Measurements from ENCODE around the gene INPPL1.

DNA sequence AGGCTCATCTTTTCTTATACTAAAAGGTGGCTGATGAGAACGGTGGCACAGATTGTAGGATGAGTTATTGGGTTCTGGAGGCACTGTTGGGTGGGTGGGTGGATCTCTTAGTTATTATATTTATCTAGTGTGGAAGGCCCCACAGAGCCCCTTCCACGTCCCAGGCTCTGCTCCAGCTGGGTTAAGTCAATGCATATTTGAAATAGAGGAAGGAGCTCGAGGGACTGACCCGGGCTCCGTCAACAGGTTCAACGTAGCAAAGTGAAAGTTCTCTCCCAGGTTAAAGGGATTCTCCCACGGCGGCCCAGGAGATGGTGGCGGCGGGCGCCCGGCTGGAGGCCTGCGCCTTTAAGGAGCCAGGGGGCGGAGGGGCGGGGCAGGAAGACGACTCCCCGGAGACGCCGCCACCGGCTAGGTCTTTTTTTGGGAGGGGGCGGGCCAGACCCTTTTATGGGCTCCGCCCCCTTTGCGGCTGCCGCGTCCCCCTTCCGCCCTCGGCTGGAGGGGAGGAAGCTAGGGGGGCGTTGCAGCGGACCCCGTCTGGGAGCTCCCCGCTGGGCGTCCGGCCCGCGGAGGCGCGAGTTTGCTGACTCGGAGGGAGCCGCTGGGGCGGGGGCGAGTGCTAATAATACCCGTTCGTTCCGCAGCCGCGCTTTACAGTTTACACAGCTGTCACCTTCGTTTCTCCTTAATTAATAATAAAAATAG lies 1.5 kb upstream of the INPPL1 start:
- TF ChIP-seq, protein P1, sequence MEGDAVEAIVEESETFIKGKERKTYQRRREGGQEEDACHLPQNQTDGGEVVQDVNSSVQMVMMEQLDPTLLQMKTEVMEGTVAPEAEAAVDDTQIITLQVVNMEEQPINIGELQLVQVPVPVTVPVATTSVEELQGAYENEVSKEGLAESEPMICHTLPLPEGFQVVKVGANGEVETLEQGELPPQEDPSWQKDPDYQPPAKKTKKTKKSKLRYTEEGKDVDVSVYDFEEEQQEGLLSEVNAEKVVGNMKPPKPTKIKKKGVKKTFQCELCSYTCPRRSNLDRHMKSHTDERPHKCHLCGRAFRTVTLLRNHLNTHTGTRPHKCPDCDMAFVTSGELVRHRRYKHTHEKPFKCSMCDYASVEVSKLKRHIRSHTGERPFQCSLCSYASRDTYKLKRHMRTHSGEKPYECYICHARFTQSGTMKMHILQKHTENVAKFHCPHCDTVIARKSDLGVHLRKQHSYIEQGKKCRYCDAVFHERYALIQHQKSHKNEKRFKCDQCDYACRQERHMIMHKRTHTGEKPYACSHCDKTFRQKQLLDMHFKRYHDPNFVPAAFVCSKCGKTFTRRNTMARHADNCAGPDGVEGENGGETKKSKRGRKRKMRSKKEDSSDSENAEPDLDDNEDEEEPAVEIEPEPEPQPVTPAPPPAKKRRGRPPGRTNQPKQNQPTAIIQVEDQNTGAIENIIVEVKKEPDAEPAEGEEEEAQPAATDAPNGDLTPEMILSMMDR (IDR thresholded peaks at IDR 0.05) = peak in 1 of 6 experiments; percentile 39
- peak; percentile 17 to 83 for TF ChIP-seq POLR2A (IDR thresholded peaks at IDR 0.05)
